HG03025 (cell line): ENCODE data around the gene GABRP.
"Not testable (repeated sequence)": the region's sequence is repeated elsewhere in the genome, so short reads cannot be mapped to it uniquely, and the experiment has no call there.

Experiments
- ATAC-seq: cut with Tn5 transposase; IDR thresholded peaks from one replicate; pipeline ENCODE4 v1.9.1; 2021; ENCODE audit warnings: mild to moderate bottlenecking, moderate library complexity; ENCODE audit not compliant: unreplicated experiment, low FRiP score

GABRP gene

GRCh38 chr5:170788626-170789304 lies 5.2 kb downstream of the GABRP start:
- ATAC-seq = no peak

GRCh38 chr5:170791325-170791954 lies 7.9 kb downstream of the GABRP start:
- ATAC-seq = no peak

GRCh38 chr5:170792878-170793277 lies 9.4 kb downstream of the GABRP start:
- ATAC-seq = no peak

- ATAC-seq = no peak
Observed at GRCh38 chr5:170795154-170795553, 11.6 kb downstream of the GABRP start.

- ATAC-seq = no peak
Observed at GRCh38 chr5:170805666-170806065, 22.1 kb downstream of the GABRP start.

GRCh38 chr5:170809551-170809950 lies 26.0 kb downstream of the GABRP start:
- no peak for ATAC-seq

GRCh38 chr5:170811719-170812118 lies 28.2 kb downstream of the GABRP start:
- ATAC-seq = no peak

- ATAC-seq = no peak
Observed at GRCh38 chr5:170813231-170813630, 29.7 kb downstream of the GABRP start.

- ATAC-seq = no peak
Observed at GRCh38 chr5:170817195-170817594, 33.7 kb downstream of the GABRP start.

- no peak for ATAC-seq
Observed at GRCh38 chr5:170818232-170818631, 34.7 kb downstream of the GABRP start.

- no peak for ATAC-seq
Observed at GRCh38 chr5:170819824-170820223, 36.3 kb downstream of the GABRP start.

GRCh38 chr5:170821257-170821800 lies 37.8 kb downstream of the GABRP start:
- no peak for ATAC-seq

GRCh38 chr5:170826117-170826516 lies 42.6 kb downstream of the GABRP start:
- ATAC-seq = no peak

- ATAC-seq = no peak
Observed at GRCh38 chr5:170832241-170832640, 48.7 kb downstream of the GABRP start.

- ATAC-seq = not testable (repeated sequence)
Observed at GRCh38 chr5:170833981-170834380, 50.5 kb downstream of the GABRP start.

- no peak for ATAC-seq
Observed at GRCh38 chr5:170836226-170836625, 52.7 kb downstream of the GABRP start.

- no peak for ATAC-seq
Observed at GRCh38 chr5:170843870-170844269, 60.3 kb downstream of the GABRP start.

GRCh38 chr5:170844651-170845050 lies 61.1 kb downstream of the GABRP start:
- ATAC-seq = no peak

GRCh38 chr5:170846416-170846815 lies 62.9 kb downstream of the GABRP start:
- no peak for ATAC-seq

- no peak for ATAC-seq
Observed at GRCh38 chr5:170846846-170847245, 63.3 kb downstream of the GABRP start.

GRCh38 chr5:170848033-170848432 lies 64.5 kb downstream of the GABRP start:
- no peak for ATAC-seq

- no peak for ATAC-seq
Observed at GRCh38 chr5:170849374-170849773, 65.8 kb downstream of the GABRP start.
